OCI-LY1 (cell line): ENCODE data around the gene BIN1.

Source experiments
- H2AFZ ChIP-seq: fragments of 200-600 bp; sonication (generic), shearing (Covaris generic); 2 replicates; pipeline ENCODE4 v1.6.0; 2014; ENCODE audit warnings: antibody characterized with exemption, mild to moderate bottlenecking, low read length
- H3F3A ChIP-seq: fragments of 200-600 bp; sonication (generic), shearing (Covaris generic); 2 replicates; pipeline ENCODE4 v1.6.0; 2014; ENCODE audit warnings: mild to moderate bottlenecking, antibody characterized with exemption, low read length, moderate library complexity; ENCODE audit not compliant: insufficient read depth
- H3K27ac ChIP-seq: fragments of 200-600 bp; sonication (generic); 2 replicates; pipeline ENCODE4 v1.5.1; 2014; ENCODE audit warnings: low read length, mixed run types, mild to moderate bottlenecking, low read depth; ENCODE audit not compliant: poor library complexity, severe bottlenecking
- H3K27me3 ChIP-seq: fragments of 200-600 bp; sonication (generic); 2 replicates; pipeline ENCODE4 v1.6.0; 2014; ENCODE audit warnings: antibody characterized with exemption, mild to moderate bottlenecking, low read length, moderate library complexity; ENCODE audit not compliant: insufficient read depth
- H3K36me3 ChIP-seq: fragments of 200-600 bp; sonication (generic); 2 replicates; pipeline ENCODE4 v1.6.1; 2014; ENCODE audit warnings: mild to moderate bottlenecking, antibody characterized with exemption, low read length, moderate library complexity, mixed read lengths; ENCODE audit not compliant: insufficient read depth
- H3K4me1 ChIP-seq: fragments of 200-600 bp; sonication (generic); 2 replicates; pipeline ENCODE4 v1.5.1; 2014; ENCODE audit warnings: mild to moderate bottlenecking, low read length, moderate library complexity; ENCODE audit not compliant: insufficient read depth, severe bottlenecking
- H3K4me2 ChIP-seq: fragments of 200-600 bp; sonication (generic), shearing (Covaris generic); 2 replicates; pipeline ENCODE4 v1.6.1; 2014; ENCODE audit warnings: low read length
- H3K4me3 ChIP-seq: fragments of 200-600 bp; sonication (generic); 2 replicates; pipeline ENCODE4 v1.5.1; 2014; ENCODE audit warnings: low read length, low read depth, mild to moderate bottlenecking, mixed read lengths; ENCODE audit not compliant: poor library complexity, severe bottlenecking
- H3K79me2 ChIP-seq: fragments of 200-600 bp; shearing (Covaris generic); 2 replicates; pipeline ENCODE4 v1.6.1; 2016; ENCODE audit warnings: mixed run types, low read length, mixed read lengths; ENCODE audit not compliant: insufficient read depth
- H3K9ac ChIP-seq: fragments of 200-600 bp; sonication (generic), shearing (Covaris generic); 2 replicates; pipeline ENCODE4 v1.6.1; 2014; ENCODE audit warnings: mild to moderate bottlenecking, low read length, mixed read lengths
- H3K9me2 ChIP-seq: fragments of 200-600 bp; sonication (generic), shearing (Covaris generic); 2 replicates; pipeline ENCODE4 v1.6.1; 2014; ENCODE audit warnings: low read depth, mild to moderate bottlenecking, low read length, mixed read lengths
- H3K9me3 ChIP-seq: fragments of 200-600 bp; shearing (Covaris generic); 2 replicates; pipeline ENCODE4 v1.6.1; 2014; ENCODE audit warnings: low read length, mixed read lengths
- H4K20me1 ChIP-seq: fragments of 200-600 bp; sonication (generic), shearing (Covaris generic); 2 replicates; pipeline ENCODE4 v1.6.0; 2016; ENCODE audit warnings: mild to moderate bottlenecking, low read length; ENCODE audit not compliant: insufficient read depth
- EZH2 ChIP-seq: fragments of 200-600 bp; sonication (generic), shearing (Covaris generic); IDR thresholded peaks from 2 replicates; pipeline ENCODE4 v1.8.0; 2017; ENCODE audit warnings: borderline replicate concordance, mixed run types, mild to moderate bottlenecking, antibody characterized with exemption, low read length, moderate library complexity, mixed read lengths
- TF ChIP-seq, protein P1 (sequence below): fragments of 200-600 bp; sonication (generic), shearing (Covaris generic); IDR thresholded peaks from 2 replicates; pipeline ENCODE4 v1.5.1; 2017; ENCODE audit warnings: mild to moderate bottlenecking, antibody characterized with exemption, low read length, moderate library complexity, mixed read lengths

BIN1 gene

DNA sequence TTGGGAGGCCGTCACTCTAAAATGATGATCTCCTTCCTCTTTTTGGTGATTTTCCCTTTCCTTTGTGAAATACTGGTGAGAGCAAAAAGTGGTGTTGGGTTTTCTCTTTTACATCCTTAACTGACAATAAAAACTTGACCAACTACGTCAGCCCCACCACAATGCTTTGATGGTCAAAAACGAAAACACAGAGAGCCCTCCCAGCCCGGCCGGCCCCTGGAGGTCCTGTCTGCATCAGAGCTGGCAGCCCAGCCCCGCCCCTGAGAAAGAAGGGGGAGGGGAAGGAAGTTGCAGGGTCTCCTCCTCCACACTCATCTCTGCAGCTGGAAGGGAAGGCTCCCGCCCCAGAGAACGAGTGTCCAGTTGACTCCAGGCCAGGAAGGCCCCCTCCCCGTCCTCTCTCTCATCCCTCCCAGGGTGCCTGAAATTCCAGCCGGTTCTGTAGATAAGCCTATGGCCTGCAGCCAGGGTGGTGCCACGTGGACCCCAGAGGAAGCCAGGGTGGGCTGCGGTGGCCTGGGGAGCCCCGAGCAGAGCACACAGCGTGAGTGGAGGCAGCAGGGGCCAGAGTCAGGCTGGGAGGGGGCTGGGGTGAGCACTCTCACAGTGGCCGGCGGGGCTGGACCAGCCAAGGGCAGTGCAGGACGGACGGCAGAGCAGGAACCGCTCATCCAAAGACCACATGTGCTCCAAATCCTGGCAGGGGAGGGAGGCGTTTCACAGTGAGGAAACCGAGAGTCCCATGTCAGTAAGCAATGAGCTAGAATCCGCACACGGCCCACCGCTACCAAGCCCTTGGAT is 19.8 kb downstream of the BIN1 start:
- no peaks in the 10 kb centered on the region for H3K27me3 ChIP-seq
- no peaks in the 10 kb centered on the region for H3K79me2 ChIP-seq
- no peaks in the 10 kb centered on the region for H3K9me3 ChIP-seq
- no peaks in the 10 kb centered on the region for H3K36me3 ChIP-seq
- no peak overlapping the region for H3K9ac ChIP-seq
- no peaks in the 10 kb centered on the region for H4K20me1 ChIP-seq
- H2AFZ ChIP-seq, result no peak overlapping the region
- H3K27ac ChIP-seq, result no peak overlapping the region
- H3K4me1 ChIP-seq, result no peaks in the 10 kb centered on the region
- no peak overlapping the region for H3K4me3 ChIP-seq
- no peak overlapping the region for H3K4me2 ChIP-seq
- H3F3A ChIP-seq, result no peaks in the 10 kb centered on the region
- TF ChIP-seq, protein P1, sequence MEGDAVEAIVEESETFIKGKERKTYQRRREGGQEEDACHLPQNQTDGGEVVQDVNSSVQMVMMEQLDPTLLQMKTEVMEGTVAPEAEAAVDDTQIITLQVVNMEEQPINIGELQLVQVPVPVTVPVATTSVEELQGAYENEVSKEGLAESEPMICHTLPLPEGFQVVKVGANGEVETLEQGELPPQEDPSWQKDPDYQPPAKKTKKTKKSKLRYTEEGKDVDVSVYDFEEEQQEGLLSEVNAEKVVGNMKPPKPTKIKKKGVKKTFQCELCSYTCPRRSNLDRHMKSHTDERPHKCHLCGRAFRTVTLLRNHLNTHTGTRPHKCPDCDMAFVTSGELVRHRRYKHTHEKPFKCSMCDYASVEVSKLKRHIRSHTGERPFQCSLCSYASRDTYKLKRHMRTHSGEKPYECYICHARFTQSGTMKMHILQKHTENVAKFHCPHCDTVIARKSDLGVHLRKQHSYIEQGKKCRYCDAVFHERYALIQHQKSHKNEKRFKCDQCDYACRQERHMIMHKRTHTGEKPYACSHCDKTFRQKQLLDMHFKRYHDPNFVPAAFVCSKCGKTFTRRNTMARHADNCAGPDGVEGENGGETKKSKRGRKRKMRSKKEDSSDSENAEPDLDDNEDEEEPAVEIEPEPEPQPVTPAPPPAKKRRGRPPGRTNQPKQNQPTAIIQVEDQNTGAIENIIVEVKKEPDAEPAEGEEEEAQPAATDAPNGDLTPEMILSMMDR, result no peak
- no peak for TF ChIP-seq EZH2
- H3K9me2 ChIP-seq, result no peaks in the 10 kb centered on the region

DNA sequence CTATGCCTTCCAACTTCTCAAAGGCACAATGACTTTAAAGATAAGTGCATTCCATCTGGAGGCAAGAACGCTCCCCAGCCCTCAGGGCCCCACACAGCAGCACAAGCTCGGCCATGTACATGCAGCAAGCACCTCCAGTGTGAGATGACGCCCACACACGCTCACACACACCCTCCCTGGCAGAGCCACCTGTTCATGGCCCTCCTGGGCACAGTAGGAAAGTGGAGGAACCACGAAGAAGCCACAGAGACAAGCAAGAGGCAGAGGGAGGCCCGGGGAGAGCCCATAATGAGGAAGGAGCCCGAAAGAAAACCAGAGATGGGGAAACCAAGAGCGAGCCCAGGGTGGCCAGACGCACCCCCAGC is 21.7 kb downstream of the BIN1 start:
- Histone ChIP-seq H3K9ac (no peak overlapping the region), H3K9me3 (no peaks in the 10 kb centered on the region), H2AFZ (no peak overlapping the region), H3F3A (no peaks in the 10 kb centered on the region), H3K36me3 (no peaks in the 10 kb centered on the region), H3K9me2 (no peaks in the 10 kb centered on the region), H3K4me1 (no peaks in the 10 kb centered on the region), H4K20me1 (no peaks in the 10 kb centered on the region), H3K4me3 (no peak overlapping the region), H3K27me3 (no peaks in the 10 kb centered on the region), H3K27ac (no peak overlapping the region), H3K79me2 (no peaks in the 10 kb centered on the region), H3K4me2 (no peak overlapping the region)
- no peak for TF ChIP-seq EZH2
- TF ChIP-seq, protein P1, result no peak

DNA sequence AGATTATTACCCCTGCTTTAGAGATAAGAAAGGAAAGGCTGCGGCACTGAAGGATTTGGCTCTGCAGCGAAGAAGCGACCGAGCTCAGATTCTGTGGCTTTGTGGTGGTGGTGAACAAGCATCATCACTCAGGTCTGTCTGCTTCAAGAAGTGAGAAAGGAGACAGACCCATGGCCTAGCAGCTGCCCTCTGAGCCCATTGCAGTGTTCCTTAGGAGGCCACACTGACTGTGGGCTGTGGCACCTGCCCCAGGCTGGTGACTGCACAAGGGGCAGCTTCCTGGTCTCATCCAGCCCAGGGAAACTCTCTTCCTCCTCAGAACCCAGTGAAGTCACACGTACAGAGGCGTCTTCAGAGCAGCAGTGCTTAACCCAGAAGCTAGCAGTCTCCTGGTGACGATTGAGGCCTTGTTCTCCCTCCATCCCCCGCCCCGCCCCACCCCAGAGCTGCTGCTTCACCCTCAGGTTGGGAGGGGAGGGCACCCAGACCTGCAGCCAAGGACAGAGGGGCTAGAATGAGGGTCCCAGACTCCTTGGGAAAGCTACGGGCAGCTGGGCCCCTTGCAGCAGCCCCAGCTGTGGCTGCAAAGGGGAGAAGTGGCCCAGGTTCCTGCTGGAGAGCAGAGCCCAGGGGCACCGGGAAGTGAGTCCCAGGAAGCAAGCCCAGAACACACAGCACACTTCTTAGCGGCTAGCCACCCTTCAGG is 22.2 kb downstream of the BIN1 start:
- no peak for TF ChIP-seq EZH2
- TF ChIP-seq, protein P1, result no peak
- no peaks in the 10 kb centered on the region for H4K20me1 ChIP-seq
- no peaks in the 10 kb centered on the region for H3K4me1 ChIP-seq
- H3F3A ChIP-seq, result no peaks in the 10 kb centered on the region
- H3K9me2 ChIP-seq, result no peaks in the 10 kb centered on the region
- H3K27me3 ChIP-seq, result no peaks in the 10 kb centered on the region
- no peak overlapping the region for H2AFZ ChIP-seq
- no peaks in the 10 kb centered on the region for H3K79me2 ChIP-seq
- H3K36me3 ChIP-seq, result no peaks in the 10 kb centered on the region
- no peak overlapping the region for H3K4me3 ChIP-seq
- no peak overlapping the region for H3K27ac ChIP-seq
- H3K4me2 ChIP-seq, result no peak overlapping the region
- no peak overlapping the region for H3K9ac ChIP-seq
- H3K9me3 ChIP-seq, result no peaks in the 10 kb centered on the region
